ENCODE results near the gene DPPA4.
"Not testable (repeated sequence)": the region's sequence is repeated elsewhere in the genome, so short reads cannot be mapped to it uniquely, and the experiment has no call there.

The DPPA4 gene

DNA sequence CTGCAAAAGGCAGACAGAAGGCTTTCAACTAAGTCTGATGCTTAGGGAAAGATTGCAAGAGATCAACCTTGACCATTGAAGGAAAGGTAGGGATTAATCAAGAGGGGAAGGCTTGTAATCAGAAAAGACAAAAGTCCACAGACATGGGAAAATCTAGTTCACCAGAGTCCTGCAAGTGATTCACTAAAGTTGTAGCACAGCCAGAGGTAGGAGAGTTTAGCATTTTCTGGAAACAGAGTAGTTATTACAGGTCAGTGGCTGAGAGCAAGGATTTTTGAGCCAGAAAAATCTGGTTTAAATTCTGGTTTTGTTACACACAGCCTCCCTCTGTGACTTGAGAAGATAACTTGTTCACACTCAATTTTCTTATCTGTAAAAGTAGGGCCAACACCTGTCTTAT lies 35.3 kb upstream of the DPPA4 start:
- FAIRE-seq (no peak), DNase-seq (ENCODE audit: insufficient read length, low spot score) (no peak)
- TF ChIP-seq CTCF (IDR thresholded peaks at IDR 0.05; ENCODE audit: insufficient read depth, missing control alignments) = no peak

DNA sequence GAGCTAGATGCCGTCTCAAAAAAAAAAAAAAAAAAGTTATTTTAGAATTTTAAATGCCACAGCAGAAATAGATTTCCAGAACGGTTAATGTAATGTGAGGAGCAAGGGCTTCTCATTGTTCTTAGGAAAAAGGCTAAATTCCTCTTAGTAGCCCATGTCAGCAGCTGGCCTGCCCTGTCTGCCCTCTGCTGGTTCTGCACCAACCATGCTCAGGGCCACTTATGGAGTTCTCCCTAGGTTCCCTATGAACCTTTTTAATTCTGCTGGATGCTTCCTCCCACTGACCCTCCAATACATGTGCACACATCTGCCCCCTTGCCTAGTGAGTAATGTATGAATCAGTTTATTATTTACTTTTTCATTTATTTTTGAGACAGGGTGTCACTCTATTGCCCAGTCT lies 32.2 kb upstream of the DPPA4 start:
- TF ChIP-seq CTCF (IDR thresholded peaks at IDR 0.05; ENCODE audit: insufficient read depth, missing control alignments) = no peak
- DNase-seq (ENCODE audit: insufficient read length, low spot score) = no peak
- no peak for FAIRE-seq

- no peak for TF ChIP-seq CTCF (IDR thresholded peaks at IDR 0.05; ENCODE audit: insufficient read depth, missing control alignments)
- DNase-seq (ENCODE audit: insufficient read length, low spot score) = no peak
- FAIRE-seq = no peak
Measured at GRCh38 chr3:109364088-109364487, 26.7 kb upstream of the DPPA4 start.

- no peak for DNase-seq (ENCODE audit: insufficient read length, low spot score)
- FAIRE-seq = no peak
- no peak for TF ChIP-seq CTCF (IDR thresholded peaks at IDR 0.05; ENCODE audit: insufficient read depth, missing control alignments)
Measured at GRCh38 chr3:109363634-109364033, 26.3 kb upstream of the DPPA4 start.

- no peak for TF ChIP-seq CTCF (IDR thresholded peaks at IDR 0.05; ENCODE audit: insufficient read depth, missing control alignments)
- DNase-seq (ENCODE audit: insufficient read length, low spot score) = no peak
- no peak for FAIRE-seq
Measured at GRCh38 chr3:109362823-109363222, 25.5 kb upstream of the DPPA4 start.

DNA sequence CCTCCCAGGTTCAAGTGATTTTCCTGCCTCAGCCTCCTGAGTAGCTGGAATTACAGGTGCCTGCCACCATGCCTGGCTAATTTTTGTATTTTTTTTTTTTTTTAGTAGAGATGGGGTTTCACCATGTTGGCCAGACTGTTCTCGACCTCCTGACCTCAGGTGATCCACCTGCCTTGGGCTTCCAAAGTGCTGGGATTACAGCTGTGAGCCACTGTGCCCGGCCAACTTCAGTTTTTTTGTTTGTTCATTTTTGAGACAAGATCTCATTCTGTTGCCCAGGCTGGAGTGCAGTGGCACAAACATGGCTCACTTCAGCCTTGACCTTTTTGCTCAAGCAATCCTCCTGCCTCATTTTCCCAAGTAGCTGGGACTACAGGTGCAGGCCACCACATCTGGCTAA lies 21.5 kb upstream of the DPPA4 start:
- not testable (repeated sequence) for FAIRE-seq; DNase-seq (ENCODE audit: insufficient read length, low spot score)

- DNase-seq (ENCODE audit: insufficient read length, low spot score) (no peak), FAIRE-seq (no peak)
- no peak for TF ChIP-seq CTCF (IDR thresholded peaks at IDR 0.05; ENCODE audit: insufficient read depth, missing control alignments)
Measured at GRCh38 chr3:109356442-109357155, 19.3 kb upstream of the DPPA4 start.
